Daoy (cell line): ENCODE results near the gene RGS7. TPM values are rescaled to one million over a fixed set of nuclear protein-coding genes. Genes with fewer than 3 reads are reported as not detected.

Experiments used
- DNase-seq: peaks from one replicate; pipeline ENCODE4 v3.0.0-alpha.2; 2015; ENCODE audit warnings: low read depth
- total RNA-seq: library from RNA; depleted of rRNA; stranded (reverse); fragments of >200 nt; shearing (Covaris generic); gene quantifications from 2 replicates; pipeline ENCODE4 v1.2.3, GENCODE V29; 2014

Gene RGS7
- total RNA-seq, 1 experiment from 2014 or later, result 0.74 TPM

GRCh38 chr1:240833075-240833474, 523.9 kb downstream of the RGS7 start:
- DNase-seq, result no peak

GRCh38 chr1:240831922-240832321, 525.1 kb downstream of the RGS7 start:
- DNase-seq, result no peak

GRCh38 chr1:240831191-240831631, 525.8 kb downstream of the RGS7 start:
- peak; percentile 52 for DNase-seq

GRCh38 chr1:240829487-240829886, 527.5 kb downstream of the RGS7 start:
- DNase-seq, result no peak

- no peak for DNase-seq
Measured at GRCh38 chr1:240827786-240828185, 529.2 kb downstream of the RGS7 start.

- DNase-seq, result no peak
Measured at GRCh38 chr1:240824238-240824637, 532.8 kb downstream of the RGS7 start.

- DNase-seq, result no peak
Measured at GRCh38 chr1:240823357-240823756, 533.6 kb downstream of the RGS7 start.

- no peak for DNase-seq
Measured at GRCh38 chr1:240821925-240822324, 535.1 kb downstream of the RGS7 start.

- DNase-seq, result no peak
Measured at GRCh38 chr1:240820816-240821215, 536.2 kb downstream of the RGS7 start.

- no peak for DNase-seq
Measured at GRCh38 chr1:240816472-240816871, 540.5 kb downstream of the RGS7 start.

- no peak for DNase-seq
Measured at GRCh38 chr1:240813720-240814119, 543.3 kb downstream of the RGS7 start.

GRCh38 chr1:240811256-240811655, 545.7 kb downstream of the RGS7 start:
- no peak for DNase-seq

- no peak for DNase-seq
Measured at GRCh38 chr1:240808381-240808780, 548.6 kb downstream of the RGS7 start.

GRCh38 chr1:240806200-240806745, 550.7 kb downstream of the RGS7 start:
- no peak for DNase-seq

GRCh38 chr1:240804475-240804874, 552.5 kb downstream of the RGS7 start:
- DNase-seq, result no peak

- DNase-seq, result peak; percentile 79
Measured at GRCh38 chr1:240803151-240803550, 553.9 kb downstream of the RGS7 start.

GRCh38 chr1:240802271-240802670, 554.7 kb downstream of the RGS7 start:
- no peak for DNase-seq

GRCh38 chr1:240801442-240801841, 555.6 kb downstream of the RGS7 start:
- no peak for DNase-seq

- DNase-seq, result no peak
Measured at GRCh38 chr1:240800291-240800690, 556.7 kb downstream of the RGS7 start.

GRCh38 chr1:240797050-240797449, 560.0 kb downstream of the RGS7 start:
- peak; percentile 54 for DNase-seq

- no peak for DNase-seq
Measured at GRCh38 chr1:240794046-240794843, 562.8 kb downstream of the RGS7 start.

GRCh38 chr1:240792915-240793529, 564.0 kb downstream of the RGS7 start:
- no peak for DNase-seq

GRCh38 chr1:240790856-240791255, 566.1 kb downstream of the RGS7 start:
- no peak for DNase-seq
